Dermis microvascular lymphatic vessel endothelial cell (primary cell): Measurements from ENCODE around the gene KCTD7. TPM values are rescaled to one million over a fixed set of nuclear protein-coding genes. Genes with fewer than 3 reads are reported as not detected.
"Not testable (repeated sequence)": the region's sequence is repeated elsewhere in the genome, so short reads cannot be mapped to it uniquely, and the experiment has no call there.

Source experiments
- DNase-seq, 2 donors: peaks; one replicate each; pipeline versions ENCODE4 v3.0.0 to v3.0.0-alpha.2; 2010; ENCODE audit warnings: low read depth in 2 of 2
- total RNA-seq: library from RNA; depleted of rRNA; stranded (reverse); fragments of >200 nt; gene quantifications from 2 replicates; pipeline ENCODE4 v1.2.1, GENCODE V29; 2014

The KCTD7 gene
- total RNA-seq, 1 donor from 2014 or later, result 3.7 TPM

DNA sequence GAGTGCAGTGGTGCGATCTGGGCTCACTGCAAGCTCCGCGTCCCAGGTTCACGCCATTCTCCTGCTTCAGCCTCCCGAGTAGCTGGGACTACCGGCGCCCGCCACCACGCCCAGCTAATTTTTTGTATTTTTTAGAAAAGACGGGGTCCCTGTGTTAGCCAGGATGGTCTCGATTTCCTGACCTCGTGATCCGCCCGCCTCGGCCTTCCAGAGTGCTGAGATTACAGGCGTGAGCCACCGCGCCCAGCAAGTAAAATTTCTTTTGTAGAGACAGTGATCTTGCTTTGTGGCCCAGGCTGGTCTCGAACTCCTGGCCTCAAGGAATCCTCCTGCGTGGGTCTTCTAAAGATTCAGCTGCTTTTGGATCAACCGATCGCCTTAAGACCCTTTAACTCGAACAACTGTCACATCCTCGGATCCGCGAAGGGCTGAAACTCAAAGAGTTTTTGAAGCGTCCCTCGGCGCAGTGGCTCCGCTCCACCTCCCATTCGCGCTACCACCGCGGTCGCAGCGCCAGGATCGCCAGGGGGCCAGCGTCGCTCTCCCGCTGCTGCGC lies 25.1 kb downstream of the KCTD7 start:
- DNase-seq, result not testable (repeated sequence)

DNA sequence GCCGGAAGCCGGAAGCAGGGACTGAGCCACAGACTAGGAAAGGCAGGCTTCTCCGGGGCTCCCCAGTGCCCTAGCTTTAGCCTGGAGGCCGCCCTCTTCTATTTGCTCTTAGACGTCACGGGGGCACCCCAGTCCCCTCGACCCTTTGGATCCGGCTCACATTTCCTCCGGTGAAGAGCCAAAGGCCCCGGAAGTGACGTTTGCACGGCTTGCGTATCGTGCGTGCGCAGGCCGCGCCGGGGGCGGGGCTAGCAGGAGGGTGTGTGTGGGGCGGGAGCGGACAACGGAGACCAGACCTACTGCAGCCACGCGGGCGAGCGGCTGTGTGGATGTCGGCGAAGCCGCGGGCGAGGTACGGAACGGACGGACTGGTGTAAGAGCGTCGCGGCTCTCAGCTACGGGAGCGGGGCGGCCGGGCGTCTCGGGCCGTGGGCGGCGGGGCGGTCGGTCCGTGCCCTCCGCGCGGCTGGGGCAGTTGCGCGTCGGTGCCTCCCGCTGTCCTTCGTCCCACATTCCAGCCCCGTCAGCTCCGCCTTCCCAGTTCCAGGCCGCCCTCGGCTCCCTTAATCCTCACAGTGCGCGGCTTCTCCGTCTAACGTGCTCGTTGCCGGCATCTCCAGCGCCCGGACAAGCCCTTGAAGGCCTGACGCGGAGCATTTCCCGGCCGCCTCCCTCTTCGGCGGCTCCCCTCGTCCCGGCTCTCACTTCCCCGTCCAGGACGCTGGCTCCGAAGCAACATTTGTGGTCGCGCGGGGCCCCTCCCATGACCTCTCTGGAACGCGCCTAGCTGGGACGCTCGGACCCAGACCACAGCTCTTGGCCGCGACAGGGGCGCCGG lies 25.8 kb downstream of the KCTD7 start:
- DNase-seq, result peak; percentile 97 to 98

DNA sequence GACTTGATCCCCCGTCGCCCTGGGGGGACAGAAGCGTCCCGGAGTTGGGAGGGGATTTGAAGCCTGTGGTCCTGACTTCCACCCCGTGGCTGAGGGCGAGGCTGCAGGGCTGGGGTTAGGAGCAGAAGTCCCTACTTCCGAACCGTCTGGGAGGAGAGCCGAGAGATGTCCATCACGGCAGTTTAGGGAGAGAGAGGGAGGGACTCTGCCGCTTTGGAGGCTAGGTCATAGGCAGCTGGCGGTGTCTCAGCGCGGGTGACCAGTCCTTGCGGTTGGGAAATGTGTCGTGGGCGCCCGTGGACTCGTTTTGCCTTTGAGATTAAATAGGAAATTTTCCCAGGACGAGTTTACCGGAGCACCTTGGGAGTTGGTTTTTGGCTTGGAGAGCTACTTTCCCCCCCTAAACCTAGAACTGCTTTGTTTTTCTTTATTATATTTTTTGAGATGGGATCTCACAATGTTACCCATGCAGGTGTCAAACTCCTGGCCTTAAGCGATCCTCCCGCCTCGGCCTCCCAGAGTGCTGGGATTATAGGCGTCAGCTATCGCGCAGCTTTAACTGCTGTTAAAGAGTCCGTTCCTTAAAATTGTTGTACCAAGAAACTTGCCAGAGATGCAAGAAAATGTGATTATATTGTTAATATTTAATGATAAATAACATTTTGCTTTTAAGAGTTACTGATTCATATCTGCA lies 26.6 kb downstream of the KCTD7 start:
- peak; percentile 14 to 49 for DNase-seq

DNA sequence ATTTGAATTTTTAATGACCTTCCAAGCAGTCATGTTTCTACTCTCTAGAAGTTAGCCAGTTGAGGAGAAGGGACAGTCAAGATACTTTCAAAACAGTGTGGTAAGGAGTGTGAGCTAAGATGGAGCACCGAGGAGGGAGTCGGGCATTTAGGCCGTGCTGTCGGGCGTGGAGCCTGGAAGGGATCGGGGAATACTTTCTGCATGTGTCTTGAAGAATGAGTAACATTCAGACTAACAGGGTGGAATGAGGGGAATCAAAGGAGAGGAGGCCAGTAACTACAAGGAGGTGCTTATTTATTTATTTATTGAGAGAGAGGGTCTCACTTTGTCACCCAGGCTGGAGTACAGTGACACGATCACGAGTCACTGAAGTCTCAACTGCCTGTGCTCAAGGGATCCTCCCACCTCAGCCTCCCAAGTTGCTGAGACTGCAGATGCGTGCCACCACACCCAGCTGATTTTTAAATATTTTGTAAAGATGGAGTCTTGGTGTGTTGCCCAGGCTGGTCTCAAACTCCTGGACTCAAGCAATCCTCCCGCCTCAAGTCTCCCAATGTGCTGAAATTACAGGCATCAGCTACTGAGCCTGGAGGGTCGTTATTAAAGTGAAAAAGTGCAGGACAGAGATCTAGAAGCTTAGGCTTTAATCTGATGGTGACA lies 27.3 kb downstream of the KCTD7 start:
- DNase-seq, result not testable (repeated sequence)

DNA sequence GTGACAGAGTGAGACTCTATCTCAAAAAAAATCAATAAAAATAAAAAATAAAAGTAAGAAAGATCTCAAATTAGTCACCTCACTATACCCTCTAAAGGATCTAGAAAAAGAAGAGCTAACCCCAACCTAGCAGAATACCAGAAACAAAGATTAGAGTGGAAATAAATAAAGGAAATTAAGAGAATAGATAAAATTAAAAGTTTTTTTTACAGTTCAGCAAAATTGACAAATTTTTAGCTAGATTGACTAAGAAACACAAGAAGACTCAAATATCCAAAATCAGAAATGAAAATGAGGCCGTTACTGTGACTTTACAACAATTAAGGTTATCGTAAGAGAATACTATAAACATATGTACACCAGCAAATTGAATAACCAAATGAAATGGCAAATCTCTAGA lies 29.1 kb downstream of the KCTD7 start:
- DNase-seq, result no peak

DNA sequence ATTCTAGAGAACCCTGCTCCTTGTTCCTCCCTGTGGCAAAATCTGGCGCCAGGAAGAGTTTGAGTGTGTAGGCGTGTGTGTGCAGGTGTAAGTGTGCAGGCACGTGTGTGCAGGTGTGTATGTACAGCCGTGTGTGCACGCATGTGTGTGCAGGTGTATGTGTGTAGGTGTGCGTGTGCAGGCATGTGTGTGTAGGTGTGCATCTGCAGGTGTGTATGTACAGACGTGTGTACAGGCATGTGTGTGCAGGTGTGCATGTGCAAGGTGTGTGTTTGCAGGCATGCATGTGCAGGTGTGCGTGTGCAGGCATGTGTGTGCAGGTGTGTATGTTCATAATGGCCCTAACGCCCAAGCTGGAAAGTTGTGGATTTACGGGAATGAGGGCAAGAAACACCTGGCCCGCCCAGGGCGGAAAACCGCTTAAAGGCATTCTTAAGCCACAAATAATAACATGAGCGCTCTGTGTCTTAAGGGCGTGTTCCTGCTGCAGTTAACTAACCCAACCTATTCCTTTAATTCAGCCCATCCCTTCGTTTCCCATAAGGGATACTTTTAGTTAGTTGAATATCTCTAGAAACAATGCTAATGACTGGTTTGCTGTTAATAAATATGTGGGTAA lies 34.1 kb downstream of the KCTD7 start:
- DNase-seq, result no peak

DNA sequence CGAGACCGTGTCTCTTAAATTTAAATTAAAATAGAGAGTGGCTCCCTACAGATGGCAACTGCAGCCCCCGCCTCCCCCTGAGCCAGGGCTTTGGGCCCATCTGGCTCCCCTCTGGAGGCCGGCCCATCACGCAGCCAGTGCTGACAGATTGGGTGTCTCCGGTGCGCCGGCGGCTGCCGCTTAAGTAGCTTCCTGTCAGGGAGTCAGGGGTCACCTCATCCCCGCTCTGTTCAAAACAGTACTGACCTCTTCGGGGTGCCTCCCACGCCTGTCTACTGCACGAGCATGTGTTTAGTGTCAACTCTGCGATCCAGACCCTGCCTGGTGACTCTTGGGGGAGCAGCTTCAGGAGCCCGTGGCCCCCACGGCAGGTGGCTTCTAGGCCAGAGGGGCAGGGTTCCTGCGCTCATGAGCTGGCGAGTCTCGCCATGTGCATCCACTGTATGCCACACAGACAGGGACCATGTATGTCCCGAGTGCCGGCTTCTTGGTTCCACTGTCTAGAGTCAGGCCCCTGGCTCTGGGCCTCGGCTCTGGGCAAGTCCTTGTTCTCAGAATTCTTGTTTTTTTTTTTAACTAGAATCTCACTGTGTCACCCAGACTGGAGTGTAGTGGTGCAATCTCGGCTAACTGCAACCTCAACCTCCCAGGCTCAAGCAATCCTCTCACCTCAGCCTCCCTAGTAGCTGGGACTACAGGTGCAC lies 36.1 kb downstream of the KCTD7 start:
- DNase-seq, result peak; percentile 32 to 51

DNA sequence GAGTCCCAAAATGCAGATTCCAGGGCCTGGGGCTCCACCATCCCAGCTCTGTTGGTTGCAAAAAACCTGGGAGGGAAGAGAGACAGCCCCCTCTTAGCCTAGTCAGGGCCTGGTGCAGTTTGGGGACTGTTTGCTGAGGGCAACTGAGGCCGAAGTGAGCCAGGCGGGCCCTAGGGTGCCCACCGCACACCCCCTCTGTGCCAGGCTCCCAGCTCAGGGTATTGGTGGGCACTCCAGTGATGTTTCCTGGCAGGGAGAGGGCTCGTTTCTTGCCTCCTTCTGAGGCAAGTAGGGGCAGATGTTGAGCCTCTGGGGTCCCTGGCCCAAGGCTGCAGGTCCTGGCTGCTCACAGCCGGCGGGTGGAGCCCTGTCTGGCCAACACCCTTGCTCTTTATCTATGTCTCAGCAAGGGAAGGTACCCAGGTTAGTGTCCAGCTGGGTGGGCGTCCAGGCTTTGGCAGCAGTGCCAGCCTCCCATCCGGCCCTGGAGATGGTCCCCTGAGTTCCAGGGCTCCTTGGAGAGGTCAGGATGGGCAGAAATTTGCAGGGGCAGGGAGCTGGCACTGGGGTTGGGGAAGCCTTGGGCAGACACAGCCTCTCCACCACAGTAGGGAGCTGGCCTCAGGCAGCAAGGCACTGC lies 37.8 kb downstream of the KCTD7 start:
- DNase-seq, result no peak

DNA sequence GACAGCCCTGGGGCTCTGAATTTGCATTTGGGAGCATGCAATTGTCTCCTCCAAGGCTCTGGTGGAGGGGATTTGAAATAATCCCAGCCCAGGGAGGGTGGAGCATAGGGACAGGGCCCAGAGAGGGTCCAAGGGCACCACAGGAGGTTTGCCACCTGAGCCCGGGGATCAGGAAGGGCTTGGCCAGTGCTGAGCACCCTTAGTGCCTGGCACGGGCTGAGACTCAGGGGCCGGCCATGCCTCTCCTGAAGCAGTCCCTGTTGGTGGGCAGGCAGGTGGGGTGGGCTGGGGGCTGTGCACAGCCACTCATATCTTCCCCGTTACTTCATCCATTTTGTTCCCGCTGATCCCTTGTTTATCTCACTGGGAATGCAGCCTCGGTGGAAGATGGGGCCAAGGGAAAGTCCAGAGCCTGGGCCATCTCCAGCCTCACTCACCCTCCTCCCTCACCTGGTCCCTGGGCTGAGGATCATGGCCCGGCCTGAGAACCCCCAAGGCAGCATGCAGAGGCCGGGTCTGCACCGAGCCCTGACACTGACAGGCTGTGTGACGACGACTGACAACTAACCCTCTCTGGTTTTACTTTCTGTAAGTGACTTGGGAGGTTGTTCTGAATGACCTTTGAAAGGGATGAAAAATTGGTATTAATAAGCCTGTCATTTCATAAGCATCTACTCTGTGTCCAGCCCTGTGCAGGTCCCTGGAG lies 38.5 kb downstream of the KCTD7 start:
- DNase-seq, result no peak

DNA sequence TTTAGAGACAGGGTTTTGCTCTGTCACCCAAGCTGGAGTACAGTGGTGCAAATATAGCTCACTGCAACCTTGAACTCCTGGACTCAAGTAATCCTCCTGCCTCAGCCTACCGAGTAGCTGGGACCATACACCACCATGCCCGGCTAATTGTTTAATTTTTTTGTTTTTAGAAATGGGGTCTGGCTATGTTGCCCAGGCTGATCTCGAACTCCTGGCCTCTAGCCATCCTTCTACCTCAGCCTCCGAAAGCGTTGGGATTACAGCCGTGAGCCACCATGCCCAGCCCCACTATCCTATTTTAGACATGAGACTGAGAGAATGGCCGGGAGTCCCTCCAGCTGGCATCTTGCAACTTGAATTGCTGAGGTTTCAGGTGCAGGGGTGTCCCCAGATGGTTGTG lies 39.4 kb downstream of the KCTD7 start:
- no peak for DNase-seq

DNA sequence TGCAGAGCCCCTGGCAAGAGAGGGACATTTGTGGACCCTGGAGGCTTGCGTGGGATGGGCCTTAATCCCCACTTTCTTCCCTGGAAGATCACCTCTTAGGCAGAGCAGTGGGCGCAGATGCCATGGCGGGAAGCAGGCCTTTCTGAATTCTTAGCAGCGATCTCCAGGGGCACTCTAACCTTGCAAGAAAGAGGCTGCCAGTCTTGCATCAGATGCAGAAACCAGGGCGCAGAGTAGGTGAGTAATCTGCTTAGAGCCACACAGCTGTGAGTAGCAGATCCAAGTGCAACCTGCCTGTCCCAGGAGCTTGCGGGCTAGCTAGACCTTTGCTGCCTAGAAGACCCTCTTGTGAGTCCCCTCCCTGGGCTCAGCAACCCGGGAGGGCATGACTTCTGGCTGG lies 40.0 kb downstream of the KCTD7 start:
- no peak for DNase-seq

DNA sequence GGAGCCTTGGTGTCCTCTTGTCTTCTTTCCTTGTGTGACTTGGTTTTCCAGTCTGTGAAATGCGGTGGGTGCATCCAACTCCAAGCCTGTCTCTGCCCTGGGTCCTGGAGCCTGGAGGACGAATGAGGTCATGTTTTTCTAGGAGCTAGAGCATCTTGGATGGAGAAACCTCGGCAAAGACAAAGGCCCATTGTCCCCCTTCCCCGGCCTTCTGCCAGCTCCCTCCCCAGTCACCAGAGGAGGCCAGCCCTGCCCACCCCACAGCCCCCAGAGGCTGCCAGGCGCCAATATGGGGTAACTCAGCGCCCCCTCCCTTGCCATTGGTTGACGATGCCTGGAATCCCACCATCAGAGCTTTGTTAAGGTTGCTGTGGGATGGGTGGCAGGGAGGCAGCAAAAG lies 40.4 kb downstream of the KCTD7 start:
- DNase-seq, result no peak

DNA sequence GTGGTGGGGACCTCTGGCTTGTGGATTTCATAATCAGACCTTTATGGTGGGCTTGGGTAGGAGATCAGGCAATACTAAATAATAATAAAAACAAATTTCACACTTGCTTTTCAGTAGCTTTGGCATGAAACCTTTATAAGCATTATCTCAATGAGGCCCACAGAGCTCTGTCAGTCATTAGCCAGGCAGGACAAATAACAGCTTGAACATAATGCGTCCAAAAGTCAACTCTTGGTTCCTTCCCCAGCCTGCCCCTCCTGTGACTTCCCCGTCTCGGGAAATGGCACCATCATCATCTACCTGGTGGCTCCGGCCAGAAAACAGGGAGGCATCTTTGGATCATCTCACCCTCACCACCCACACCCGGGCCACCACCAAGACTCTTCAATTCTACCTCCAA lies 40.8 kb downstream of the KCTD7 start:
- DNase-seq, result no peak

DNA sequence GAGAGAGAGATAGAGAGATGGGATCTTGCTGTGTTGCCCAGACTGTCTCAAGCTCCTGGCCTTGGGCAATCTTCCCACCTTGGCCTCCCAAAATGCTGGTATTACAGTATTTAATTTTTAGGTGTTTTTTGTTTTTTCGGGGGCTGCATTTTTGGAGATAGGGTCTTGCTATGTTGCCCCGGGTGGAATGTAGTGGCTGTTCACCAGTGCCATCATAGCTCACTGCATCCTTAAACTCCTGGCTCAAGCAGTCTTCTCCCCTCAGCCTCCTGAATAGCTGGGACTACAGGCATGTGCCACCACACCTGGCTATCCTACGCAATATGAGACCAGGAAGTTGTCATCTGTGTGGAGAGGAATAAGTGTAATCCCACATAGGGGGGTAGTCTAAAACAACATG lies 42.4 kb downstream of the KCTD7 start:
- DNase-seq, result no peak

DNA sequence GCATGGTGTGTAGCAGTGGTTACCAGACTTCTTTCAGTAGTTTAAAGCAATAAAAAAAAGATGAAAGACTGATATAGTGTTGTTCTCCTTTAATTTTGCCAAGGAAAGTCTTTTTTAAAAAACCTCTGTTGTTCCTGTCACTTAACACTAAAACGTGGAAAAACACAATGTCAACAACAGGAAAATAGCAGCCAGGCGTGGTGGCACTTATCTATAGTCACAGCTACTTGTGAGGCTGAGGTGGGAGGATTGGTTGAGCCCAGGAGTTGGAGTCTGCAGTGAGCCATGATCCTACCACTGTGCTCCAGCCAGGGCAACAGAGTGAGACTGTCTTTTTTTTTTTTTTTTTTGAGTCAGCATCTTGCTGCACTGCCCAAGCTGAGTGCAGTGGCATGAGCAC lies 42.8 kb downstream of the KCTD7 start:
- DNase-seq, result not testable (repeated sequence)

DNA sequence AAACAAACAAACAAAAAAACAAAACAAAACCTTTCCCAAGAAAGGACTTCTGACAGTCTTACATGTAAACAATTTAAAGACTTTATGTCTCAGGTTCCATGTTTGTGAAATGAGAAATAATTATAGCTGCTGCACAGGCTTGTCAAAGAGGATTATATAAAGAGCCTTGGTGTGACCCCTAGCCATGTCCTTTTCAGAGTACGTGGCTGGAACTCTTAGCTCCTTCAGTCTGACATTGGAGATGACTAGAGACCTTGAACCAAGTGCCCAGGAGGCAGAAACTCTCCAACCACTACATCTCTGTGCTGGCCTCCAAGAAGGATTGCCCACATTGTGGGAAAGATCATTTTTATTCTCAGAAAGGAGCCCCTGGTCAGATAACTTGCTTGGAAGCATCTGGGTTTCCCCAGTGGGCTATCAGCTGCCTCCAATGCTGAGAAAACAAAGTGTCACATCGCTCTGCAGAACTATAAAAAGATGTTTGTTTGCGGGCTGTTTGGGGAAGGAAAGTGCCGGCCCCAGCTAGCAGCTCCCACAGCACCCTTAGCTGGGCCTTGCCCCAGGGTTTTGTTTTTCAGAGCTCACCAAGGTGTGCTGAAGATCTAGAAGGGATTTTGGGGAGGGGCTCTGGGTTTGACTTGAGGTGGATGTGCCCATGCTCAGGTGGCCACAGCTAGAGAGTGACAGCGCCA lies 43.9 kb downstream of the KCTD7 start:
- not testable (repeated sequence) for DNase-seq

DNA sequence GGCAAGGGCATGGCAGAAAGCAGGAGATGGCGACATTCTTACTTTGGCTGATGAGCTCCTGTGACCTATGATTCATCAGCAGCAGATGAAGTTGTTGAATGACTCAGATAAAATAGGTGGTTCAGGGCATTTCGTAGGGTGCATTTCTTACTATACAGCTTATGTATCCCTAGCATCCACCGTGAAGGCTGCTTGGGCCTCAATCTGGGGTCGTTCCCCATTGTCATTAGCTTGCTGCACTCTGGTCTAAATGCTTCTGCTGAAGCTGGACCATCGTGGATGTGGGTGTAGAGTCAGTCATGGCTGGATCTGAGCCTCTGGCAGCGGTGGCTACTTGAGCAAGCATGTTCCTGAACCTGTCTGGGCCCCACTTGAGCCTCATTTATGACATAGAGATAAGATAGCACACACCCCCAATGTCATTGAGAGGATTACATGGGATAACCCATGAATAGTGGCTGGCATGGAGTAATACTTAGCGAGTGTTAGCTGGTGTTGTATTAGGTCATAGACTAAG lies 44.5 kb downstream of the KCTD7 start:
- not testable (repeated sequence) for DNase-seq

DNA sequence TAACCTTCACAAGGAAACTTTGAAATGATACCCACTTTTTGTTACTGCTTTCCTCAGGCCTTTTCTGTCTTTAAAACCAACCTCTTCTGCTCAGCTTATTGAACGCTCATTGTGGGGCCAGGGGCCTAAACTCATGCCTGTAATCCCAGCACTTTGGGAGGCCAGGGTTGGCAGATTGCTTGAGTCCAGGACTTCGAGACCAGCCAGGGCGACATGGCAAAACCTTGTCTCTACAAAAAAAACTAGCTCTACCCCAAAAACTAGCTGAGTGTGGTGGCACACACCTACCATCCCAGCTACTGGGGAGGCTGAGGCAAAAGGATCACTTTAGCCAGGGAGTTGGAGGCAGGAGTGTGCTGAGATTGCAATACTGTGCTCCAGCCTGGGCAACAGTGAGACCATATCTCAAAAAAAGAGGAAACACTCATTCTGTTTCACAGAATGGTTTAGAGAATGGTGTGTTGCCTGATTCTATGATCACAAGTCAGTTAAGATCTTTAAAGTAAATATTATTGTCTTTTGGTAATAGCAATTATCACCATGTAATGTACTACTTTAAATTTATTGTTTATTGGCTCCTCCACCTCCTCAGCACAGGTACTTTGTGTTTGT lies 51.1 kb downstream of the KCTD7 start:
- DNase-seq, result no peak
